SK-MEL-5 (cell line): ENCODE measurements around the gene NPAS2. TPM values are rescaled to one million over a fixed set of nuclear protein-coding genes. Genes with fewer than 3 reads are reported as not detected.

ENCODE experiments used
- DNase-seq: peaks from one replicate; pipeline ENCODE4 v3.0.0-alpha.2; 2016; ENCODE audit warnings: low read depth, low spot score
- in situ Hi-C: cut with HindIII; loops from 2 replicates; pipeline ENCODE4 v1.10.0; 2016; ENCODE audit warnings: low sequenced_read_pairs, high pct_unique_total_duplicates, low pct_unique_long_range_greater_than_20kb
- total RNA-seq: library from RNA; depleted of rRNA; stranded (reverse); fragments of >200 nt; shearing (Covaris generic); gene quantifications from 2 replicates; pipeline ENCODE4 v1.2.3, GENCODE V29; 2014

Gene NPAS2
- total RNA-seq, 1 experiment from 2014 or later = 45.0 TPM

- in situ Hi-C loops = no loop called here
- no peak for DNase-seq
These were observed 5.5 kb upstream of the NPAS2 start for GRCh38 chr2:100814453-100814852.

GRCh38 chr2:100817388-100817985 is 2.5 kb upstream of the NPAS2 start:
- in situ Hi-C loops = no loop called here
- DNase-seq = peak; percentile 65

GRCh38 chr2:100818003-100818605 is 1.8 kb upstream of the NPAS2 start:
- DNase-seq = no peak
- in situ Hi-C loops = no loop called here

- DNase-seq = peak; percentile 87
- in situ Hi-C loops = no loop called here
These were observed 1.2 kb upstream of the NPAS2 start for GRCh38 chr2:100818606-100819369.

GRCh38 chr2:100820273-100820522 is 259 bp downstream of the NPAS2 start:
- in situ Hi-C loops = no loop called here
- no peak for DNase-seq

- DNase-seq = no peak
- in situ Hi-C loops = no loop called here
These were observed 750 bp downstream of the NPAS2 start for GRCh38 chr2:100820523-100821254.

- DNase-seq = peak; percentile 48
- in situ Hi-C loops = no loop called here
These were observed 1.4 kb downstream of the NPAS2 start for GRCh38 chr2:100821255-100821910.

- in situ Hi-C loops = no loop called here
- DNase-seq = no peak
These were observed 1.9 kb downstream of the NPAS2 start for GRCh38 chr2:100821911-100822265.

- DNase-seq = no peak
- in situ Hi-C loops = no loop called here
These were observed 2.8 kb downstream of the NPAS2 start for GRCh38 chr2:100822587-100823248.

GRCh38 chr2:100823665-100824438 is 3.9 kb downstream of the NPAS2 start:
- in situ Hi-C loops = no loop called here

GRCh38 chr2:100824842-100825241 is 4.9 kb downstream of the NPAS2 start:
- no peak for DNase-seq
- in situ Hi-C loops = no loop called here

More at GRCh38 chr2:100823665-100824438, 3.9 kb downstream of the NPAS2 start:
- no peak for DNase-seq

GRCh38 chr2:100826494-100826893 is 6.6 kb downstream of the NPAS2 start:
- DNase-seq = no peak
- in situ Hi-C loops = no loop called here

- in situ Hi-C loops = no loop called here
- DNase-seq = no peak
These were observed 11.3 kb downstream of the NPAS2 start for GRCh38 chr2:100831158-100831750.

- in situ Hi-C loops = no loop called here
These were observed 11.9 kb downstream of the NPAS2 start for GRCh38 chr2:100831831-100832230.

GRCh38 chr2:100832885-100833284 is 12.9 kb downstream of the NPAS2 start:
- in situ Hi-C loops = no loop called here
- DNase-seq = no peak

More at GRCh38 chr2:100831831-100832230, 11.9 kb downstream of the NPAS2 start:
- no peak for DNase-seq

- DNase-seq = no peak
- in situ Hi-C loops = no loop called here
These were observed 13.4 kb downstream of the NPAS2 start for GRCh38 chr2:100833331-100833730.

GRCh38 chr2:100834221-100834620 is 14.3 kb downstream of the NPAS2 start:
- in situ Hi-C loops = no loop called here

More at GRCh38 chr2:100834221-100834620, 14.3 kb downstream of the NPAS2 start:
- DNase-seq = no peak
